HG02610 (cell line): ENCODE measurements around the gene LSG1.
"Not testable (repeated sequence)": the region's sequence is repeated elsewhere in the genome, so short reads cannot be mapped to it uniquely, and the experiment has no call there.

Experiments
- ATAC-seq: cut with Tn5 transposase; IDR thresholded peaks from one replicate; pipeline ENCODE4 v1.9.1; 2021; ENCODE audit warnings: mild to moderate bottlenecking, moderate library complexity; ENCODE audit not compliant: unreplicated experiment

The LSG1 gene

DNA sequence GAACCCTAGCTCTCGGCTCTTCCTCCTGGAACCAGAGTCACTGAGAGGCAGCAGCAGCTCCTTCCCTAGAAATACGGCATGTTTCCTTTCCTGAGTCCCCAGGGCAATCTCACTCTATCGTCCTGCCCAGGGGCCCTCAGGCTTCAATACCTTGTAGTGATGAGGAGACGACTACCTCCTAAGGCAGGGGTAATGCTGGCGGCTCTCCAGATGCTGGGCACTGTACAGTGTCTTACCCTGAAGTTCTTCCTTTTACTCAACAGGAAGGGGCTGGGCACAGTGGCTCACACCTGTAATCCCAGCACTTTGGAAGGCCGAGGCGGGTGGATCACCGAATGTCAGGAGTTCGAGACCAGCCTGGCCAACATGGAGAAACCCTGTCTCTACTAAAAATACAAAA is 52.2 kb downstream of the LSG1 start:
- ATAC-seq = no peak

DNA sequence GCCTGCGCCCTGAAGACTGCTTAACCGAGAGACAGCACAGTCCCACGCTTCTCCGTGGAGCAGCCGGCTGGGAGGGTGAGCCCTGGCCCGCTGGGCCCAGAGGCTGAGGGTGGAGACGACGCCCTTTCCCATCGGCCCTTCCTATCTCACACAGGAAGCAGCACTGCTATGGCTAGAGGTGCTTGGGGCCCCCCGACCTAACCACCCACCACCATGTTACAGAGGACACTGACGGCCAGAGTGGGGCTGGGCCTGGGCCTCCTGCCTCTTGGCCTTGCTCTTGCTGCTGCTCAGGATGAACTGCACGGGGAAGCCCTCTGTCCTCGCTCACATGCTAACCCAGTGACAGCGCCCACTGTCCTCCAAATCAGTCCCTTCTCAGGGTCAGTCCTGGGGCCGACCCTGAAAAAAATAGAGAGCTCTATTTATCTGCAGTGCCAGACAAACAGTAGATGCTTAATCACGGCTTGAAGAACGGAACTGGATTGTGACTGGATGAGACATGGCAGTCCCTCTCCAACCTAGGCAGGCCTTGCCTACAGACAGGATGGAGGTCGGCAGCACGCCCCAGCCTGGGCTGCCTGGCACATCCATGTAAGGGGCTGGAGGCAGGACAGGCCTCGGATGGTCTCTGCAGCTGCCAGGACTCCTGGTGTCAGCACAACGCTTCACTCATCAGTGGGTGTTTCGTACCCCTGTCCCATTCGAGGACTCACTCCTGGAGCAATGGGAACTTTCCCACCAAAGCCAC is 53.0 kb downstream of the LSG1 start:
- ATAC-seq = no peak

DNA sequence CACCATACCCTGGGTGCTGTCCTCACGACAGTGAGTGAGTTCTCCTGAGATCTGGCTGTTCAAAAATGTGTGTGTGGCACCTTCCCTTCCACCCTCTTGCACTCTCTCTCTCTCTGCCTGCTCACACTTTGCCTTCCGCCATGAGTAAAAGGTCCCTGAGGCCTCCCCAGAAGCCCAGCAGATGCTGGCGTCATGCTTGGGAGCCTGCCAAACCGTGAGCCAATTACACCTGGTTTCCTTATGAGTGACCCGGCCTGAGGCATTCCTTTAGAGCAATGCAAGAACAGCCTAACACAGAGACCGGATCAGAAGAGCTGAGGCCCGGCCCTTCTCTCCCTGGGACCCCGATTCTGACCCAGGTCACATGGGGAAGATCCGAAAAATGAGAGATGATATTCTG is 54.2 kb downstream of the LSG1 start:
- no peak for ATAC-seq

DNA sequence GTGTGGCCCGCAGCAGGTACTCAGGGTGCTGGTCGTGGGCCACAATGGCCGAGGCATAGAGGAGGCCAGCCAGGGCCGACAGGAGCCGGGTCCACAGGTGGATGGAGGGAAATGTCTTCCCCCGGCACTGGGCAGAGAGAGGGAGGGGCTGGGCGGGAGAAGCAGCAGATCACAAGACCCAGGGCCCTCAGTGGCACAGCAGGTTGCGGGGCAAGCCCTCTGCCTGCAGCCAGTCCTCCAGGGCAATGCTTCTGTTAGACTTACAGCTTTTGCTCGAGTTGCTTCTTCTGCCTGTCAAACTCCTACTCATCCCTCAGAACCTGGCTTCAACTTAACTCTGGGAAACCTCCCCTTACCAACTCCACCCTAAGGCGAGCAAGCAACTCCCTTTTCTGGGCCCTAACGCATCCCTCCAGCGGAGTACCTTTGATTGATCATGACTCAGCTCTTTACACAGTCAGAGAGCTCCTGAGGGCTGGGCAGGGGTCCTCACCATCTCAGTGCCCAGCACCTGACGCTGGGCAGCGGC is 54.8 kb downstream of the LSG1 start:
- ATAC-seq = no peak

DNA sequence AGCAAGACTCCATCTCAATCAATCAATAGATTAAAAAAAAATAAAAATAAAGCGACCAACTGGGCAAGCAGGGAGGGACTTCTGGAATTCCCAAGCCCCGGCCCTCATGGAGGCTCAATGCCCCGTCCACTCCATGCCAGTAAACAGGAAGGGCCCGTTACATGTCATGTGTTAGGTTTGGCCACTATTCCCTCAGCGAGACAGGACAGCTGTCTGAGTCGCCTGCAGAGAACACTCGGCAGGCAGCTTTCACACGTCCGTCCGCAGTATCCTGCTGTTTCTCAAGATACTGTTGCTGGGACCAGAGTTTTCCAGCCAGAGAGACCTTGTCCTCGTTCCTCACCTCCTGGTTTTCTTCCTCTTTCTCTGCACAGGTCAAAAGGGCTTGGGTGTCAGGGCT is 56.8 kb downstream of the LSG1 start:
- ATAC-seq = no peak

DNA sequence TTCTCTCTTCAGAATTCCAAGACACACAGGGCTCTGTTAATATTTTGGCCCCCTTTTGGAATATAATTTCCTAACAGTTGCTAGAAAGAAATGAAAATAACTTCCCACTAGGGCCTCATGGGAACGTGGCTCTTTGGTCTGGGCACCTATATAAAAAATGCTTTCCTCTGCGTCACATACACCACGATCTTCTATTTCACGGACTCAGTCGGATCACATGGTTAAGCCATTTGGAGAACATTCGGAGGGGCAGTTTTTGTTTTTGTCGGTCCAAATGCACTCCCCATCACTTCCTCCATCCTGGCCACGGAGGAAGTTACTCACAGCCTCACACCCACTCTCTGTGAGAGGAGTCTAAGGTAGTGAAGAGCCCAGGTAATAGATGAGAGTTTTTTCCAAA is 59.8 kb downstream of the LSG1 start:
- ATAC-seq = no peak

DNA sequence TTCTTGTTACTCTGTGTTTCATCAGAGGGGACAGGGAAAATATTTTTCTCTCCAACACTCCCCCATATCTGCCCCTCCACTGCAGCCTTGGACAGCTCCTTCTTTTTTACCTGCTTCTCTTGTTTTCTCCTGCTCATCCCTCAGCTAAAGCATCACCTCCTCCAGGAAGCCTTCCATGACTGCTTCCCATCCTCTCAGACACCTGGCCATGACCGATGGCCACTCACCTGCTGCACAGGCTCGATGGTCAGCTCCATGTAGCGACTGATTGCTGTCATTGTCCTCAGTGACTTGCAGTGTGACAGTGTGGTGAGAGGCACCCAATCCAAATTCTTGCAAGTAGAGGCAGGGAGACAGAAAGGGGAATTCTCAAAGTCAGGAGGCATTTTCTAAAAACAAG is 61.3 kb downstream of the LSG1 start:
- ATAC-seq = no peak

DNA sequence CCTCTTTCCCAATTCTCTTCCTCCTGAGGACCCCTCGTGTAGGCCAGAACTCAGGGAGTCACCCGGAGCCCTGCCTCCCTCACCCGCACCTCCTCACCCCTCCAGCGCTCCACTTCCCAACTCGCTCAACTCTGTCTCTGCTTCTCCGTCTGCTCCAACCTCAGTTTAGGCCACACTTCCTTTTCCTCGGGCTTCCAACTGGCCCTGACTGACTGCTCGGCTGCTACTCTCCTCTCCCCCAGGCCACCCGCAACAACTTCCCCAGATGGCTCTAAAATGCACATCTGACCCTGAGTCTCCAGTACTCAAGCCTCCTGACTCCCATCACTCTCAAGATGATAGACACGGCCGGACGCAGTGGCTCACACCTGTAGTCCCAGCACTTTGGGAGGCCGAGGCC is 62.4 kb downstream of the LSG1 start:
- no peak for ATAC-seq

DNA sequence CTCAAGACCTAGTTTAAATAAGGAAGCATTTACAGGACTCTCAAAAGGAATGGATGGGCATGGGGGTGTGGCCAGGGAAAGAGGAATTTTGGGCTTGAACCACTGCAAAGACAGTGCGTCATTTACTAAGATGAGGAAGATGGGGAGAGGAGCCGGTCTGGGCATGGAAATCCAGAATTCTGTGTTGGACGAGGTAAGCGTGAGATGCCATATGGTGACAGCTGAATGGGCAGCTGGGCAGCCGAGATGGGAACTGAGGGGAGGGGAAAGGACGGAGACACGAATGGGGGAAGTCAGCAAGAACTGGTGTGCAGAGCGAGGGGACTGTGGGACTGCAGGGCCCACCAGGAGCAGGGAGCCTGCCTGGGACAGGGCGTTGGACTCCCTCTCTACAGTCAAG is 63.0 kb downstream of the LSG1 start:
- no peak for ATAC-seq

DNA sequence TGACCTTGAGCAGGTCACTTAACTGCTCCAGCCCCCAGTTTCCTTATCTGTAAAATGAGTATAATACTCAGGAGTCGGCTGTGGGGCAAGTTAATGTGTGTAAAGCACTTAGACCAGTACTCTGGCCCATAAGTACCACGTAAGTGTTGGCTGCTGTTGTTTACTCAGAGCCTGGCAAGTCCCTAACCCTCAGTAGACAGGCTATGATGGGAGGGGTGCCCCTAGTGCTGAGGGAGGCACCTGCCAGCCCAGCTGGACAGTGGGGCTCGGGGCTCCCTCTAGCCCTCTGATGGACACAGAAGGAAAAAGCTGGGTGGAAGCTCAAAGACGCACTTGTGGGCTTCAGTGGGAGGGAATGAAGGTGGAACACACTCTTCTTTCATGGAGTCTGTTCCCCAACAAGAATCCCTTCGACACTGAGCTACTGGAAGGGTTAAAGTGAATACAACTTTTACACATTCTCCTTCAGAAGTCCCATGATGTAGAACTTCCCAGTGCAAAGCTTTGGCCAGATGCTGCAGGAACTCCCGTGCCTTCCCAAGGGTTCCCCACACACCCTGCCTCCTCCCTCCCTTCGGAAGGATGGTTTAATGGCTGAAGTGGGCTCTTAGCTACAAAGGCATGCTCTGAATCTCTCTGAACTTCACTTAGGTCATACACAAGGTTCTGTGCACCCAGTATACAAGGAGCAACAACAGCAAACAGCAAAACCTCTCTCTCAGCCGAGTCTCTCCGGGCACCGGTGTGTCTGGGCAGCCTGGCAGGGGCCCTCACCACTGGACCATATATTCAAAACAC is 64.2 kb downstream of the LSG1 start:
- ATAC-seq = no peak

DNA sequence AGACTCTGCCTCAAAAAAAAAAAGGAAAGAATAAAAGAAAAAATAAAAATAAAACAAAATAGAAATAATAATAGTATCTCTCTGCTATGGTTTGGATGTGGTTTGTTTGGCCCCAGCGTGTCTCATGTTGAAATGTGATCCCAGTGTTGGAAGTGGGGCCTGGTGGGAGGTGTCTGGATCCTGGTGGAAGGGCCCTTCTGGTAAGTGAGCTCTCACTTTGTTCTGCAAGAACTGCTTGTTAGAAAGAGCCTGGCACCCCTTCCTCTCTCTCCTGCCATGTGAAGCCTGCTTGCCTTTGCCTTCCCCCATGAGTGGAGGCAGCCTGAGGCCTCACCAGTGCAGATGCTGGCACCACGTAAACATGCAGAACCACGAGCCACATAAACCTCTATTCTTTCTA is 65.0 kb downstream of the LSG1 start:
- ATAC-seq = no peak

DNA sequence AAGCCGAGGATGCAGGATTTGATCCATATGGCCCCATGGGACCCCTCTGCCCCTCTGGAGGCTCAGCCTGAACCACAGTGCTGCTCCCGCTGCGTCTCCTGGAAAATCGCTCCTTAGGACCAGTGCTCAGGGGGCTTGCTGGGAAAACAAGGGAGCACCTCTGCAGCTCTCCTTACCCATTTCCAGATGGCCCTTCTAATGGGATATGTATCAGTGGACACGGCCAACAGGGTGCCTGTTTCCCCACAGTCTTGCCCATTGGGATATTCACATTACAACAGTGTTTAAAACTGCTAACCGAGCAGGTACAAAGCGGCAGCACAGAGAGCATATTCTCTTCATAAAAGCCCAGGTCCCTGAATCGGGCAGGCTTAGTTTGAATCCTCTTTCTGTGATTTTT is 65.8 kb downstream of the LSG1 start:
- no peak for ATAC-seq

DNA sequence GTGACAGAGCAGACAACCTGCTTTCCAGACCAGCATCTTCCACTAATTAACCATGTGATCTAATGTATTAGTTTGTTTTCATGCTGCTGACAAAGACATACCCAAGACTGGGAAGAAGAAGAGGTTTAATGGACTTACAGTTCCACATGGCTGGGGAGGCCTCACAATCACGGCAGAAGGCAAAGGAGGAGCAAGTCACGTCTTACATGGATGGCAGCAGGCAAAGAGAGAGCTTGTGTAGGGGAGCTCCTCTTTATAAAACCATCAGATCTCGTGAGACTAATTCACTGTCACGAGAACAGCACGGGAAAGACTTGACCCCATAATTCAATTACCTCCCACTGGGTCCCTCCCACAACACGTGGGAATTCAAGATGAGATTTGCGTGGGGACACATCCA is 66.7 kb downstream of the LSG1 start:
- not testable (repeated sequence) for ATAC-seq

DNA sequence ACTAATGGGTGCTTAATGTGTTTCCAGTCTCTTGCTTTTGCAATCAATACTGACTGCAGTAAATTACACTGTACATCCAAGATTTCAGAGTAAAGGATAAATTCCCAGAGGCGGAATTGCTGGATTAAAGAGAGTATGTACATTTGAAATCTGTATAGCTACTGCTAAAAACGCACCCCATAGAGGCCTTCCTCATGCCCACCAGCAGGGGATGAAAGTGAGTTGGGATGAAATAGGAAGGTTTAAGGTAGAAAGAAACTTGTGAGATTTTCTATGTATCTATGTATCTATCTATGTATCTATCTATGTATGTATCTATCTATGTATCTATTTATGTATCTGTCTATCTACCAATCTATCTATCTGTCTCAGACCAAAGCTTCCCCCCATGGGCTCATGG is 67.2 kb downstream of the LSG1 start:
- no peak for ATAC-seq

DNA sequence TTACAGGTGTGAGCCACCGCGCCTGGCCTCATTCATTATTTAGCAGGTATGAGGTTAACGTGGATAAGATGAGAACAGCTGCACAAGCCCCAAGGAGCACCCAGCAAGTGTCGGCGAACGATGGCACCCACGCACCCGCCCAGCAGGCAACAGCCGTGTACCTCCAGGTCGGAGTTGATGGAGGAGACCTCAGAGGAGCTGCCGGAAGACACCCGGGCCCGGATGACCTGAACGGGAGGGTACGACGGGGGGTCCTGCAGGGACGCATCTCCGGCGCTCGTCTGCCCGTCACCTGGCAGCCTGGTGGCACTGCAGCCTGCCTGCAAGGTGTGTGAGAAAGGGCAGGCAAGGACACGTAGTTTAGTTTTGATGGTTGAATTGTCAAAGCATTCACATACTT is 67.9 kb downstream of the LSG1 start:
- ATAC-seq = no peak

DNA sequence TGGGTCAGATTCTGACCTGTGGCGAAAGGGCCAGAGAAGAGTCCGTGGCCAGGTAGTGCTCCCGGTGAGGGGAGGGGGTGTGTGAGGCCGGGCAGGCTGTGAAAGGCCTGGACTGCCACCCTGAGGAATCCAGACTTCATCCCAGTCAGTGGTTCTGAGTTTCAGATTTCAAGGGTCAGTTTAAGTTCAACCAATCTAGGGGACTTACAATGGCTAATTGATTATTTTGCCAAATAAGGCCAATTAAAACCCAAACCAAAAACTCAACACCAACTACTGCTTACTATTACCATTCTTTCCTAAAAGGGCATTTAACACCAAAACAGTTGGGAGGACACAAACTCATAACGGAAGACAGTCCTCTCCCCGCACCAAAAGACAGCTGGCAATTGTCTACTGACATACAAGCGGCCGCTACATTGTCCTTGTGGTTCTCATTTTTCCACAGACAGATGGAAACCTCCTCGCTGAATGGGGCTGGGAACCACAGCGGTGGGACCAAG is 69.3 kb downstream of the LSG1 start:
- no peak for ATAC-seq

DNA sequence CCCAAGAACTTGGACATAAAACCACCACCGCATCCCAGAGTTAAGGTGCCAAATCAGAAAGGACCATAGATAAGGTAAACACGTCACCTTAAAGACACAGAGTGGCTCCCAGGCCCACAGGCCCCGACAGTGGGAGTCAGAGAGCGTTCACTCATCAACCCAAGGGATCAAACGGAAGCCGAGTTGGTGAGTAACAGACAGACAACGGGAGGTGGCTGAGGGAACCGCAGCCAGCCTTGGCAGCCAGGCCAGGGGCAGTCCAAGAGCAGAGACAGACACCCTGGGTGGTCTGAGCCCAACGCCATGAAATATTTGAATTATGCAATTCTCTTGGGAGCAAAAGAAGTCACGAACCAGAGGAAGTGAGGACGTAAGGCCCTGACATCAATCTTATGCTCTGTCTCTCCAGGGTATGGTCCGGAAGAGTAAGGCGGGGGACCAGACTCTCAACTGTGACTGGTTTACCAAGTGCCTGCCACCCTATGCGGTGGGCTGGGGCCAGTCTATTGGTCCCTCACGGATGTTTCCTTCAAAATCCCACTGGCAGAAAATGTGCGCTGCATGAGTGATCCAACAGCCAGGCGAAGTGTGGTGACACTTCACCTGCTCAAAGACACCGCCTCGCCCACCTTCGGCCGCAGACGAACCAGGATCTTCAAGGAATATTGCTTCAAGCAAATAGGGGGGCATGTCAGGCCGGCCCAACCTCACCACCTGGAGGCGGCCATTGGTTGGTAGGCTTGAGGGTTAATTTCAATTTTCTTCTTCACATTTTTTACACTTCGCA is 73.0 kb downstream of the LSG1 start:
- ATAC-seq = no peak

DNA sequence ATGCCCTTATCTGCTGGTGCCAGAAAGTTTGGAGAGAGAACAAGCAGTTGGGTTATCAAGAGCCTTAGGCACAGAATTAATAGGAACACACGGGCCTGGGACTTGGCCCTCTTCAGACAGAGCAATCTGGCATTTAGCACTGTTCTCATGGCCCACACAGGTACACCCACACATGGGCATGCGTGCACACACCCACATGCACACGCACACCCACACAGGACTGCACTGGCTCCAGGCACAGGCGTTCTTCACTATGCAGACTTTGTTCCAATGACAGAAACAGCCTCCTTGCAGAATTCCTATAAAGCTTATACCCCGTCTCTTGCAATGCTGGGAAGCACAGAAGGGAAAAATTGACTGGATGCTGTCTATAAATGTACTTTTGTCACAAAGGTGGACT is 75.1 kb downstream of the LSG1 start:
- no peak for ATAC-seq

DNA sequence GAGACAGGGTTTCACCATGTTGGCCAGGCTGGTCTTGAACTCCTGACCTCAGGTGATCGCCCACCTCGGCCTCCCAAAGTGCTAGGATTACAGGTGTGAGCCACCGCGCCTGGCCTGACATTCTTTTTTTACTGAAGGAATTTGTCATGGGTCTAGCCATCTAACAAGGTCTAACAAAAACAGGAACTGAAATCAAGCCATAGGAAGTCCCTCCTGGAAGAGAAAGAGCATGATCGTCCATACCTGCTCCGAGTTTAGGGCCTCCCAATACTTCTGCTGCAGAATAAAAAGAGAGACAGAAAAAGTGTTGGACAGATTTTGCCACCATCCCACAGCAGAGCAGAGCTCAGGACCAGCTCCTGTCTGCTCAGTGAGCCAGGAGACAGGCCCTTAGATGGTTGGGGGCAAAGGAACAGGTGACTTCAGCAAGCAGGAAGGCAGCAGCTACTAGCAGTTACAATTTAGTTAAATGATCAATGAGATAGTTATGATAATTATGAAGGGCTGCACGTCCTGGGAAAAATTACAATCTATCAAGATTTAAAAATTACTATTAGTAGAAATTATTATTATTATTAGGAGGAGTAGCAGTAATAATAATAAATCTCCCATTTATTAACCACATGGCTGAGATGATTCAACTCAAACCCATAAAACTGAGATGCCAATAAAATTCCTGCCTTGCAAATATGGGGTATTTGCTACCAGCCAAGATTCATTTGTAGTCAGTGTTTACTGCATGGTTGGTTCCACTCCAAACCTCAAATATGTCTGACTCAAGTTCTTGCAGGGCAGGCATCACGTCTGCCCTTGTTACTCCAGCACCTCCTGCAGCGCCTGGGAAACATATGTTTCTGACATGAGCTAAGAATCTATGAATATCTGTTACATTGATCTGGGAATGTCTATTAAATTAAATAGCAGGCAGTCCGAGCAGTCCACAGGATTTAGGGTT is 78.9 kb downstream of the LSG1 start:
- peak; percentile 45 for ATAC-seq
